Testis (tissue), 2 donors: ENCODE measurements around the gene JADE3.

Source experiments
- POLR2A ChIP-seq: fragments of 450-650 bp; IDR thresholded peaks from one replicate; pipeline ENCODE4 v1.6.1; 2017; ENCODE audit warnings: antibody characterized with exemption, mild to moderate bottlenecking, moderate library complexity
- TF ChIP-seq, protein P1 (sequence below), 3 experiments: fragments of 450-650 bp in 2 of 3; fragments of 200-600 bp in 1 of 3; sonication (generic) in 1 of 3; IDR thresholded peaks; one replicate each; pipeline ENCODE4 v1.5.1; 2016 to 2019; ENCODE audit warnings: antibody characterized with exemption in 3 of 3, mild to moderate bottlenecking in 2 of 3, moderate library complexity in 1 of 3

DNA sequence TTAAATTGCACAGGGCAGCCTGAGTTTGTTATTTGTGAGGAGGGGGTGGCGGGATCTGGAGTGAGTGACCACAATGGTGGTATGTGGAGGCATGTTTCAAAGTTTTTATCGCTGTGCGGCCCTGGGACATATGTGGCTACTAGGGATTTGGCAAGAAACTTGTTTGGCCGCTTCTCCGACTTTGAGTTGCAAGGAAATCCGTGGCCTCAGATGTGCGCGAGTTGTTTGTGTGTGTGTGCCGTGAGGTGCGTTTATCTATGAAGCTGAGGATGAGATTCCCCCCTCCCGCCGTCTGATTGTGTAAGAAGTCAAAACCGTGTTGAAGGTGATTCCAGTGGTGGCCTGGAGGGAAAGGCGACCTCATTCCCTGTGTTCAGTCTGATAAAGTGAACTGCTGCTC, 1.4 kb downstream of the JADE3 start:
- TF ChIP-seq, protein P1, sequence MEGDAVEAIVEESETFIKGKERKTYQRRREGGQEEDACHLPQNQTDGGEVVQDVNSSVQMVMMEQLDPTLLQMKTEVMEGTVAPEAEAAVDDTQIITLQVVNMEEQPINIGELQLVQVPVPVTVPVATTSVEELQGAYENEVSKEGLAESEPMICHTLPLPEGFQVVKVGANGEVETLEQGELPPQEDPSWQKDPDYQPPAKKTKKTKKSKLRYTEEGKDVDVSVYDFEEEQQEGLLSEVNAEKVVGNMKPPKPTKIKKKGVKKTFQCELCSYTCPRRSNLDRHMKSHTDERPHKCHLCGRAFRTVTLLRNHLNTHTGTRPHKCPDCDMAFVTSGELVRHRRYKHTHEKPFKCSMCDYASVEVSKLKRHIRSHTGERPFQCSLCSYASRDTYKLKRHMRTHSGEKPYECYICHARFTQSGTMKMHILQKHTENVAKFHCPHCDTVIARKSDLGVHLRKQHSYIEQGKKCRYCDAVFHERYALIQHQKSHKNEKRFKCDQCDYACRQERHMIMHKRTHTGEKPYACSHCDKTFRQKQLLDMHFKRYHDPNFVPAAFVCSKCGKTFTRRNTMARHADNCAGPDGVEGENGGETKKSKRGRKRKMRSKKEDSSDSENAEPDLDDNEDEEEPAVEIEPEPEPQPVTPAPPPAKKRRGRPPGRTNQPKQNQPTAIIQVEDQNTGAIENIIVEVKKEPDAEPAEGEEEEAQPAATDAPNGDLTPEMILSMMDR (IDR thresholded peaks at IDR 0.05) = no peak
- TF ChIP-seq POLR2A = no peak
